Endothelial cell (in vitro differentiated cells): ENCODE measurements around the gene USP7. TPM values are rescaled to one million over a fixed set of nuclear protein-coding genes. Genes with fewer than 3 reads are reported as not detected.
A peak's percentile ranks its signal among the peaks of the same experiment; 100 is the strongest.

Experiments used
- DNase-seq: peaks from one replicate; pipeline ENCODE4 v3.0.0; 2021; ENCODE audit warnings: low spot score
- H3K27ac Mint-ChIP-seq: one replicate; pipeline ENCODE4 v1.8.0; 2021; ENCODE audit warnings: mixed read lengths, inconsistent platforms; ENCODE audit not compliant: unreplicated experiment
- H3K27me3 Mint-ChIP-seq: one replicate; pipeline ENCODE4 v1.8.0; 2021; ENCODE audit warnings: mild to moderate bottlenecking, moderate library complexity, mixed read lengths, inconsistent platforms; ENCODE audit not compliant: unreplicated experiment
- H3K36me3 Mint-ChIP-seq: one replicate; pipeline ENCODE4 v1.8.0; 2021; ENCODE audit warnings: mild to moderate bottlenecking, low read depth, mixed read lengths, inconsistent platforms; ENCODE audit not compliant: unreplicated experiment
- H3K4me1 Mint-ChIP-seq: one replicate; pipeline ENCODE4 v1.8.0; 2021; ENCODE audit warnings: mild to moderate bottlenecking, mixed read lengths, inconsistent platforms; ENCODE audit not compliant: unreplicated experiment
- H3K4me3 Mint-ChIP-seq: one replicate; pipeline ENCODE4 v1.8.0; 2021; ENCODE audit warnings: mild to moderate bottlenecking, mixed read lengths, inconsistent platforms; ENCODE audit not compliant: unreplicated experiment
- H3K9me3 Mint-ChIP-seq: one replicate; pipeline ENCODE4 v1.8.0; 2021; ENCODE audit warnings: mixed read lengths, inconsistent platforms; ENCODE audit not compliant: unreplicated experiment
- total RNA-seq: library from RNA; stranded (reverse); fragmentation: NEBNext Ultra II Directional; extraction: Animal tissue kit (Norgen Biotek cat#: 25700); gene quantifications from one replicate; pipeline ENCODE4 v1.2.1, GENCODE V29; 2021; ENCODE audit not compliant: unreplicated experiment
- TF ChIP-seq, protein P1 (sequence below): fragments of 200-600 bp; sonication (generic); IDR thresholded peaks from one replicate; pipeline ENCODE4 v1.5.0; 2021; ENCODE audit warnings: antibody characterized with exemption; ENCODE audit not compliant: unreplicated experiment

Gene USP7
- total RNA-seq, 1 donor from 2014 or later, result 122 TPM

GRCh38 chr16:8955828-8956227 lies 7.9 kb downstream of the USP7 start:
- Mint-ChIP-seq H3K9me3 (no peaks in the 10 kb centered on the region), H3K36me3 (no peaks in the 10 kb centered on the region), H3K27me3 (peaks cover 5% of the 10 kb centered on the region), H3K27ac (no peak overlapping the region), H3K4me1 (peaks cover 47% of the 10 kb centered on the region), H3K4me3 (no peak overlapping the region)
- no peak for DNase-seq
- TF ChIP-seq, protein P1, sequence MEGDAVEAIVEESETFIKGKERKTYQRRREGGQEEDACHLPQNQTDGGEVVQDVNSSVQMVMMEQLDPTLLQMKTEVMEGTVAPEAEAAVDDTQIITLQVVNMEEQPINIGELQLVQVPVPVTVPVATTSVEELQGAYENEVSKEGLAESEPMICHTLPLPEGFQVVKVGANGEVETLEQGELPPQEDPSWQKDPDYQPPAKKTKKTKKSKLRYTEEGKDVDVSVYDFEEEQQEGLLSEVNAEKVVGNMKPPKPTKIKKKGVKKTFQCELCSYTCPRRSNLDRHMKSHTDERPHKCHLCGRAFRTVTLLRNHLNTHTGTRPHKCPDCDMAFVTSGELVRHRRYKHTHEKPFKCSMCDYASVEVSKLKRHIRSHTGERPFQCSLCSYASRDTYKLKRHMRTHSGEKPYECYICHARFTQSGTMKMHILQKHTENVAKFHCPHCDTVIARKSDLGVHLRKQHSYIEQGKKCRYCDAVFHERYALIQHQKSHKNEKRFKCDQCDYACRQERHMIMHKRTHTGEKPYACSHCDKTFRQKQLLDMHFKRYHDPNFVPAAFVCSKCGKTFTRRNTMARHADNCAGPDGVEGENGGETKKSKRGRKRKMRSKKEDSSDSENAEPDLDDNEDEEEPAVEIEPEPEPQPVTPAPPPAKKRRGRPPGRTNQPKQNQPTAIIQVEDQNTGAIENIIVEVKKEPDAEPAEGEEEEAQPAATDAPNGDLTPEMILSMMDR, result no peak

- H3K36me3 Mint-ChIP-seq, result no peaks in the 10 kb centered on the region
- H3K27me3 Mint-ChIP-seq, result peaks cover 7% of the 10 kb centered on the region
- H3K27ac Mint-ChIP-seq, result peak overlapping the region; percentile 52
- peaks cover 28% of the 10 kb centered on the region for H3K4me1 Mint-ChIP-seq
- H3K4me3 Mint-ChIP-seq, result no peak overlapping the region
- no peak for DNase-seq
- no peaks in the 10 kb centered on the region for H3K9me3 Mint-ChIP-seq
- TF ChIP-seq, protein P1, result no peak
These were observed 10.6 kb downstream of the USP7 start for GRCh38 chr16:8953064-8953463.

GRCh38 chr16:8952281-8952751 lies 11.4 kb downstream of the USP7 start:
- Mint-ChIP-seq H3K9me3 (no peaks in the 10 kb centered on the region), H3K4me1 (peaks cover 23% of the 10 kb centered on the region), H3K4me3 (no peak overlapping the region), H3K36me3 (no peaks in the 10 kb centered on the region), H3K27ac (no peak overlapping the region), H3K27me3 (peaks cover 7% of the 10 kb centered on the region)
- TF ChIP-seq, protein P1, result no peak
- no peak for DNase-seq

DNA sequence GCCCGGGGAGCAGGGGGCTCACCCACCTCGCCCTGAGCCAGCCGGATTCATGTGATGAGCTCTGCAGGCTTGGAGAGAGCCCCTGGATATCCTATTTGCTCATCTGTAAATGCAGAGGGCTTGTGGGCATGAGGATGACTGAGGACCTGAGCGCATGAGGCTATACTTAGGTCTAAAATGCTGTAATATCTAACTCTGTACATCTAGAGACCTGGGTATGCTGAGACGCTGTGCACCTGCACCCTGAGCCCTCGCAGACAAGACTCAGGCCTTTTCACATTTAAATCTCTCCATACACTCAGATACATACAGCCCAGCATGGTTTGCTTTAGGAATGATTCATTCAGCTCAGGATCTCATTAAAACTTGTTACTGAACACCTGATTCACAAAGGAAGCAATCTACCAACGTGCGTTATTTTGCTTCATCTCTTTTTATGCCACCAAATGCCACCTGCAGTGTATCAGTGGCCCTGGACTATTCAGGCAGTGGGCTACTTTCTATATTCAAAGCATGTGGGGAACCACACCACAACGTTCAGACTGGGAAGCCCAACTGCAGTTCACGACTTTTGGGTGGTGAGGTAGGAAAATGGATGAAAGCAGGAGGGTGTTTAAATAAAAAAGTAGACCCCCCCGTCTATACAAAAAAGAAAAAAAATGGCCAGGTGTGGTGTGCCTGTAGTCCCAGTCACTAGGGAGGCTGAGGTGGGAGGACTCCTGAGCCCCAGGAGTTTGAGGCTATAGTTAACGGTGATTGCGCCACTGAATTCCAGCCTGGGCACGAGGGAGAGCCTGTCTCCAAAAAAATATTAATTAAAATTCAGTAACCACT lies 12.0 kb downstream of the USP7 start:
- no peaks in the 10 kb centered on the region for H3K36me3 Mint-ChIP-seq
- peaks cover 17% of the 10 kb centered on the region for H3K4me1 Mint-ChIP-seq
- no peak for DNase-seq
- H3K27me3 Mint-ChIP-seq, result peaks cover 5% of the 10 kb centered on the region
- H3K9me3 Mint-ChIP-seq, result no peaks in the 10 kb centered on the region
- no peak overlapping the region for H3K4me3 Mint-ChIP-seq
- TF ChIP-seq, protein P1, result no peak
- H3K27ac Mint-ChIP-seq, result no peak overlapping the region

- Mint-ChIP-seq H3K27me3 (peaks cover 5% of the 10 kb centered on the region), H3K27ac (no peak overlapping the region), H3K9me3 (no peaks in the 10 kb centered on the region), H3K4me3 (no peak overlapping the region), H3K4me1 (peaks cover 21% of the 10 kb centered on the region), H3K36me3 (no peaks in the 10 kb centered on the region)
- DNase-seq, result no peak
- TF ChIP-seq, protein P1, result no peak
These were observed 13.1 kb downstream of the USP7 start for GRCh38 chr16:8950580-8951077.
